Cardiac septum (tissue), 1 donor: Measurements from ENCODE around the gene ZBTB2. TPM values are rescaled to one million over a fixed set of nuclear protein-coding genes. Genes with fewer than 3 reads are reported as not detected.
"Not testable (repeated sequence)": the region's sequence is repeated elsewhere in the genome, so short reads cannot be mapped to it uniquely, and the experiment has no call there.

Source experiments
- DNase-seq: peaks from one replicate; pipeline ENCODE4 v3.0.0-alpha.2; 2020; ENCODE audit warnings: low spot score
- intact Hi-C: fragments of 100-400 bp; cut with DNase I; formaldehyde crosslinking; loops from one replicate; pipeline ENCODE4 v1.14.0; 2022
- total RNA-seq: library from RNA; stranded (reverse); fragmentation: NEBNext Ultra II Directional; extraction: Animal tissue kit (Norgen Biotek cat#: 25700); gene quantifications from one replicate; pipeline ENCODE4 v1.2.1, GENCODE V29; 2021
- donor health status: DM: no; HTN: no; CAD: no.

Gene ZBTB2
- total RNA-seq, 1 donor from 2014 or later: 8.0 TPM

- no peak for DNase-seq
- intact Hi-C loops: no loop called here
These were observed 49.7 kb downstream of the ZBTB2 start for GRCh38 chr6:151341476-151342195.

GRCh38 chr6:151340219-151340978, 51.0 kb downstream of the ZBTB2 start:
- no peak for DNase-seq
- intact Hi-C loops: no loop called here

- intact Hi-C loops: no loop called here
- DNase-seq: no peak
These were observed 52.0 kb downstream of the ZBTB2 start for GRCh38 chr6:151339369-151339768.

- no peak for DNase-seq
- intact Hi-C loops: no loop called here
These were observed 52.6 kb downstream of the ZBTB2 start for GRCh38 chr6:151338651-151339200.

GRCh38 chr6:151335930-151336329, 55.4 kb downstream of the ZBTB2 start:
- intact Hi-C loops: no loop called here
- DNase-seq: no peak

- intact Hi-C loops: no loop called here
These were observed 61.1 kb downstream of the ZBTB2 start for GRCh38 chr6:151330130-151330696.

GRCh38 chr6:151327101-151327500, 64.3 kb downstream of the ZBTB2 start:
- no peak for DNase-seq
- intact Hi-C loops: no loop called here

More at GRCh38 chr6:151330130-151330696, 61.1 kb downstream of the ZBTB2 start:
- no peak for DNase-seq

- no peak for DNase-seq
- intact Hi-C loops: no loop called here
These were observed 65.1 kb downstream of the ZBTB2 start for GRCh38 chr6:151326116-151326825.

- DNase-seq: peak; percentile 80
- intact Hi-C loops: loop anchor here (2.0 kb wide), 2 partner anchors 85 to 433 kb away; no protein-coding TSS in a partner anchor
These were observed 66.0 kb downstream of the ZBTB2 start for GRCh38 chr6:151325075-151326050.

GRCh38 chr6:151324488-151324825, 66.9 kb downstream of the ZBTB2 start:
- no peak for DNase-seq
- intact Hi-C loops: loop anchor here (1.0 to 2.0 kb wide), 3 partner anchors 84 to 432 kb away; no protein-coding TSS in a partner anchor

GRCh38 chr6:151323791-151324487, 67.4 kb downstream of the ZBTB2 start:
- DNase-seq: peak; percentile 92
- intact Hi-C loops: loop anchor here (1.0 to 2.0 kb wide), 3 partner anchors 83 to 431 kb away; no protein-coding TSS in a partner anchor

- intact Hi-C loops: no loop called here
These were observed 68.8 kb downstream of the ZBTB2 start for GRCh38 chr6:151322570-151322969.

GRCh38 chr6:151321438-151321837, 69.9 kb downstream of the ZBTB2 start:
- intact Hi-C loops: no loop called here

More at GRCh38 chr6:151322570-151322969, 68.8 kb downstream of the ZBTB2 start:
- DNase-seq: no peak

GRCh38 chr6:151320140-151320539, 71.2 kb downstream of the ZBTB2 start:
- intact Hi-C loops: no loop called here
- no peak for DNase-seq

More at GRCh38 chr6:151321438-151321837, 69.9 kb downstream of the ZBTB2 start:
- no peak for DNase-seq

GRCh38 chr6:151317995-151318365, 73.4 kb downstream of the ZBTB2 start:
- intact Hi-C loops: no loop called here
- DNase-seq: no peak

GRCh38 chr6:151317103-151317994, 74.0 kb downstream of the ZBTB2 start:
- intact Hi-C loops: no loop called here
- no peak for DNase-seq

- intact Hi-C loops, DNase-seq: not testable (repeated sequence)
These were observed 75.7 kb downstream of the ZBTB2 start for GRCh38 chr6:151315661-151316060.
